NB4 (cell line): Measurements from ENCODE around the gene GOSR2.

Experiments
- POLR2A ChIP-seq: IDR thresholded peaks from 2 replicates; pipeline ENCODE4 v1.6.1; 2011; ENCODE audit warnings: mild to moderate bottlenecking; ENCODE audit not compliant: insufficient read length; ENCODE audit errors: extremely low read depth
- TF ChIP-seq, protein P1 (sequence below): IDR thresholded peaks from one replicate; pipeline ENCODE4 v1.5.1; 2012; ENCODE audit warnings: low read depth, low read length

DNA sequence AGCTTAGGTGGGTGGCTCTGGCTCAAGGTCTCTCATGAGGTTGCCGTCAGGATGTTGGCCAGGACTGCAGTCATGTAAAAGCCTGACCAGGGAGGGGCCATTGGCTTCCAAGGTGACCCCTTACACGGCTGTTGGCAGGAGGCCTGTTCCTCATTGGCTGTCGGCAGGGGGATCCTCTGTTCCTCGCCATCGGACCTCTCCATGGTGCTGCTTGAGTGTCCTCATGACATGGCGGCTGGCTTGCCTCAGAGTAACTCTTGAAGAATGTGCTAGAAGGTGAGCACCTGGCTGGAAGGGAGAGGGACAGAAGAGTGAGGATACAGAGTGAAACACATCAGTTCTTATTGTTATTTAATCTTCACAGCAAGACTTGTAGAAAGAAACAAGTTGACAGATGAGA lies 60.8 kb downstream of the GOSR2 start:
- no peak for TF ChIP-seq POLR2A
- TF ChIP-seq, protein P1, sequence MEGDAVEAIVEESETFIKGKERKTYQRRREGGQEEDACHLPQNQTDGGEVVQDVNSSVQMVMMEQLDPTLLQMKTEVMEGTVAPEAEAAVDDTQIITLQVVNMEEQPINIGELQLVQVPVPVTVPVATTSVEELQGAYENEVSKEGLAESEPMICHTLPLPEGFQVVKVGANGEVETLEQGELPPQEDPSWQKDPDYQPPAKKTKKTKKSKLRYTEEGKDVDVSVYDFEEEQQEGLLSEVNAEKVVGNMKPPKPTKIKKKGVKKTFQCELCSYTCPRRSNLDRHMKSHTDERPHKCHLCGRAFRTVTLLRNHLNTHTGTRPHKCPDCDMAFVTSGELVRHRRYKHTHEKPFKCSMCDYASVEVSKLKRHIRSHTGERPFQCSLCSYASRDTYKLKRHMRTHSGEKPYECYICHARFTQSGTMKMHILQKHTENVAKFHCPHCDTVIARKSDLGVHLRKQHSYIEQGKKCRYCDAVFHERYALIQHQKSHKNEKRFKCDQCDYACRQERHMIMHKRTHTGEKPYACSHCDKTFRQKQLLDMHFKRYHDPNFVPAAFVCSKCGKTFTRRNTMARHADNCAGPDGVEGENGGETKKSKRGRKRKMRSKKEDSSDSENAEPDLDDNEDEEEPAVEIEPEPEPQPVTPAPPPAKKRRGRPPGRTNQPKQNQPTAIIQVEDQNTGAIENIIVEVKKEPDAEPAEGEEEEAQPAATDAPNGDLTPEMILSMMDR, result no peak
